Right hindlimb (tissue), 1 donor: Measurements from ENCODE around the gene YBX2.
A peak's percentile ranks its signal among the peaks of the same experiment; 100 is the strongest.

Experiments used
- DNase-seq: peaks from one replicate; pipeline ENCODE4 v3.0.0-alpha.2; 2018

The YBX2 gene

DNA sequence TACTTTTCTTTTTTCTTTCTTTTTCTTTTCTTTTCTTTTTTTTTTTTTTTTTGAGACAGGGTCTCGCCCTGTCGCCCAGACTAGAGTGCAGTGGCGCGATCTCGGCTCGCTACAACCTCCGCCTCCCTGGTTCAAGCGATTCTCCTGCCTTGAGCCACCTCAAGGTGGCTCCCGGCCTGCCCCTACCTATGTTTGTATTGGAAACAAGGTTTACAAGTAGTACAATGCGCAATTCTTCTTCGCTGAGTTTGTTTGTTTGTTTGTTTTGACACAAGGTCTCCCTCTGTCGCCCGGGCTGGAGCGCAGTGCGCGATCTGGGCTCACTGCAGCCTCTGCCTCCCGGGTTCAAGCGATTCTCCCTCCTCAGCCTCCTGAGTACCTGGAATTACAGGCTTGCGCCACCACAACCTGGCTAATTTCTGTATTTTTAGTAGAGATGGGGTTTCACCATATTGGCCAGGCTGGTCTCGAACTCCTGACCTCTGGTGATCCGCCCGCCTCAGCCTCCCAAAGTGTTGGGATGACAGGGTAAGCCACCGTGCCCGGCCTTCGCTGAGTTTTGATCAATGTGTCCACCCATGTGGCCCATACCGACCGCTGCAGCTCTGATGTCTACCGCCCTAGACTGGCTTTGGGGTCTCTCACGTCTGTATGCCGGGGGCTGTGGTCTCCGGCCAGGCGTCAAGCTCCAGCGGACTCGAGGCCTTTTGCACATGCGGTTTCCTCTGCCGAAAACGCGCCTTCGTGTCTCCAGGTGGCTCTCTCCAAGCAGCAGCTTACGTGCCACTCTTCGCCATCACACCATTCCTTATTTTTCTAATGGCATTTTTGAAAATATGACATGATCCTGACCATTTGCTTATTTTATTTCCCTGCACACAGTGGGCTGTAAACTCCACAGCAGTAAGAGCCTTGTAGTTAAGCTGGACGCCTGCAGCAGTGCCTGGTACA is 1.1 kb upstream of the YBX2 start:
- no peak for DNase-seq

DNA sequence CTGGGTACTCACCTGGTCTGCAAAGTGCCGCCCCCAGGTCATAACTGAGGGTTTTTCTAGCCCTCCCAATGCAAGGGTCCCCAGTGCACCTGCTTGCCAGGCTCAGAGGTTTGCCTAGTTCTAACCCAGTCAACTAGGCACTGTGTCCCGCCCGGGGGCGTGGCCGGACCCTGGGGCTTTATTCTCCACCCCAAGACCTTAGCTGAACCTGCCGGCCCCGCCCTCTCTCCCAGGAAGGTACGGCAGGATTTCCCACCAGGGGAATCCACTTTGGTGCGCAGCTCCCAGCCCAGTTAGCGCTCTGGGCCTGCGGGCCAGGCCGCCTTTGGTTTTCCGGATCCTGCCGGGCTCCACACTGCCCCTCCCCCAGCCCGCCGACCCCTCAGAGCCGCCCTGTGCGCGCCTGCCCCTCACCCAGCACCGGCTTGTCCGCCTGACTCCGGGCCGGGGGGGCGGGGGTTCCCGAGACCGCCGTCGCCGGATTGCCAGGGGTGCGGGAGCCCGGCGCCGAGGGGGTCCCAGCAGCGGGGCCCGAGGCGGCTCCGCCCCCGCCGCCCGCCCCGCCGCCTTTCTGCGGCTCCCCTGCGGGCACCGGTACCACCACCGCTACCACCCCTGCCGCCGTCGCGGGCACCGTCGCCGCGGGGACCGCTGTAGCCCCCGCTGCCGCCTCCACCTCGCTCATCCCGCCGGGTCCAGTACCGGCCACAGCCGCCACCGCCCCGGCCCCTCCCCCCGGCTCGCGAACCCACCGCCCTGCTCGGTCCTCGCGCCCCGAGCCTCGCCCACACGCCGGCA is 424 bp downstream of the YBX2 start:
- DNase-seq, result no peak

DNA sequence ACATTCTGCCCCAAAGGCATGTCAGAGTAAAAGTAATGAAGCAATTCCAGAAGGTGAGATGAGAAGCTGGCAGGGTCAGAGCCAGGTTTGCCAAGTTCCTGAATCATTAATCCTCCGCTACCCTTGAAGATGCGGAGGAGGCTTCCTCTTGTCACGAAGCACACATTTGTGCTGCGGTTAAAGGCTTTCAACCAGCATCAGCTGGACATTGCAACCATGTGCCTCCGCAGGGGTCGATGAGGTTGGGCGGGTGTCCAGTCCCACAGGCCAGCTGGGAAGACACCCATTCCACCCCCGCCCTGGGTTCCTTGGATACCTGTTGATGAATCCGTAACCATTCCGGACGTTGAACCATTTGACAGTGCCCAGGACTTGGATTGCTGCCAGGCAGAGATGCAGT is 1.3 kb downstream of the YBX2 start:
- DNase-seq, result no peak

DNA sequence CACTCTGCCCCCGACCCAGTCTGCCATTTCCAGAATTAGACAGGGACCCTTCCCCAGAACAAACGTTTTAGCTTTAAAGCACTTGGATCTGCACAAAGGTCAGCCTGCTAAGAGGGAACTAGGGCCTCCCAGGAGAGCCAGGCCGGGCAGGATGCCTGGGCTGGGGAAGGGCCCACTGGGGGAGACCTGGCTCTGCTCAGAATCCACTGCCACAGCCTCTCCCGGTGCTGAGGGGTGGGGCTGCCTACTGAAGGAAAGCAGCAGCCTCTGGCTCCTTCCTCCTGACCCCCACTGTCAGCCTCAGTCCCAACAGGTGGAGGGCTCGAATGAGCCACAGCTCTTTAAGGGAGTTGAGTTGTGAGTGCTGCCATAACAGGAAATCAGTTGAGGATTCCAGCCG is 1.7 kb downstream of the YBX2 start:
- no peak for DNase-seq

DNA sequence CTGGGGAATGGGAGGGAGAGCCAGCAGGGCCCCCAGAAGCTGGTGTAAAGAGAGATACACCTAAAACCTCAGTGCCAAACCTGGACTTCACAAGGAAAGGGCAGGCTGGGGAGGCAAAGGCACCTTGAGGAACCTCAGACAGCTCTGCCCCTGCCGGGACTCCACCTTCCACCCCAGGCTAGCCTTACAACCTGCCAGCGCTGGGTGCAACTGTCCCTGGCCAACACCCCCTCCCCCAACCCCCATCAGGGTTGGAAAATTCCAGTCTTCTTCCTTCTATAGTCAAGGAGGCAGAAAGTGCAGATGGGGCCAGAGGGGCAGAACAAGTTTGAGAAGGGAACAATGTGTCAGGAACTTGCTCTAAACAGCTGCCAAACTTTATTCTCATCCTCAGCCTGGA is 2.2 kb downstream of the YBX2 start:
- DNase-seq, result no peak

DNA sequence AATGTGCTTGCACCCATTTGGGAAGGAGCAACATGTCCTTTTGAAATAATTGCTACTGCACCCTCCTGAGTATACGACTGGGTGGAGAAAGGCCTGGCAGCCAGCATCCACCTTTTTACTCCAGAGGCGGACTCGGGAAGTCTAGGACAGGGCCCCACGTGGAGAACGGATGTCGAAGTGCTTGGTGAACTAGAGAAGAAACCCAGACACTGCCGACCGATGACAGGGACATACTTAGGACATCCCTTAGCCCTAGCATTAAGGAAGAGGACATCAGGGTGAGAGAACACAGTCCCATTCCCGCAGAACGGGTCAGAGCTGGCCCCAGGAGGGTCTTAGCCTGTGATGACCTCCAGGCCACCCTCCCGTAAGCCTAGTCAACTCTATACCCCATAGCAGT is 3.8 kb downstream of the YBX2 start:
- DNase-seq, result no peak

DNA sequence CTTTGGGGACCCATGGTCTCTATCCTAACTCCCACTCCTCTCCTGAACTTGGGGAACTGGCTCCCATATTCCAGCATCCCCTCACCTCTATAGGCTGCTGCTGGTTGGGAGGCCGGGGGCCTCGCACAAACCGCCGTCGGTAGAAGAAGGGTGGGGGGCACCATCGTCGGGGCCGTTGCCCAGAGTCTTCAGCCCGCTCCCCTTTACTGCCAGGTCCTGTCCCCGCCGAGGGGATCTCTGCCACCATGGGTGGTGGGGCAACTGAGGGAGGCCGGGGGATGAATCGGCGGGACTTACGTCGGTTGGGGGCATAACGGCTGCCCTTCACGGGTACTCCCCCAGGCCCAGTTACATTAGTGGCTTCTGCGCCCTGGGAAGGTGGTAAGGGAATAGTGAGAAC is 4.3 kb downstream of the YBX2 start:
- no peak for DNase-seq

DNA sequence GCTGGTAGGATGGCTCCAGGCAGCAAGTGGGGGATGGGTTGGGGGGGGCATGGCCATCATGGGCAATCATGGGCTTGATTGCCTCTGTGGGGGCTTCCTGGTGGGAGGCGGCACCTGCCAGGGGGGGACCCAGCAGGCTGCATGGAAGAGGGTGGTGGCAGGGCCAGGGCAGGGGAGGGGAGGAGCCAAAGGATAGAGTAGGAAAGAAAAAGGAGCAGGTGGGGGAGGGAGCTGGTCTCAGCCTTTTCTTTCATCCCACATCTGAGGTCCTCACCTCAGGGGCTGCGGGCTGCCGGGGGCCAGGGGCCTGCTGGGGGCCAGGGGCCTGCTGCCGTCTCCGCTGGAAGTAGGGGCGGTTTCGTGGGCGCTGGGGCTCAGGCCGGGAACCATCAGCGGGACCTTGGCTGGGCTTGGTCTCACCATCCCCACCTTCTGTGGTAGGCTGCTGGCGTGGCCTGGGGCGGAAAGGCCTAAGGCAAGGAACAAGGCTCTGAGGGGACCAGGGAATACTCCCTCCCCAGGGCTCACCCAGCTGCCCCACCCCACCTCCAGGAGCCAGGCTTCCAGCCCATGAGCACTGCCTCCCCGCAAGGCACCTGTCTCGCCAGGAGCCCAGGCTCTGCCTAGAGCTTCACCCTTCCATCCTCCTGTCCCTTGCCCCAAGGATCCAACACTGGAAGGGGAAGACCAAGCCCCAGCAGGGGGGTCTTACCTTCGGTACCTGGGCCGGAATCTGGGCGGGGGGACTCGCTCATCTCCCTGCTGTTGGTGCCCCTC is 5.0 kb downstream of the YBX2 start:
- DNase-seq, result no peak

DNA sequence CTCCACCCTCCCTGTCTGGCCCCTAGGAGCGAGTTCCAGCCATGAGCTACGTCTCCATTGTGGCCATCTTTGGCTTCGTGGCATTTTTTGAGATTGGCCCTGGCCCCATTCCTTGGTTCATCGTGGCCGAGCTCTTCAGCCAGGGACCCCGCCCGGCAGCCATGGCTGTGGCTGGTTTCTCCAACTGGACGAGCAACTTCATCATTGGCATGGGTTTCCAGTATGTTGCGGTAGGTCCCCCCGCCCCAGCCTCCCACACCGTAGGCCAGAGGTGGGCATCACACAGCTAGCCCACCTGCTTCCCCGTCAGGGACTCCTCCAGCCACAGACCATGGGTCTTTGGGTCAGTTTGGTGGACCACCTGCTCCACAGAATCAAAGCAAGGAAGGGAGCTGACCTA is 8.8 kb downstream of the YBX2 start:
- no peak for DNase-seq

DNA sequence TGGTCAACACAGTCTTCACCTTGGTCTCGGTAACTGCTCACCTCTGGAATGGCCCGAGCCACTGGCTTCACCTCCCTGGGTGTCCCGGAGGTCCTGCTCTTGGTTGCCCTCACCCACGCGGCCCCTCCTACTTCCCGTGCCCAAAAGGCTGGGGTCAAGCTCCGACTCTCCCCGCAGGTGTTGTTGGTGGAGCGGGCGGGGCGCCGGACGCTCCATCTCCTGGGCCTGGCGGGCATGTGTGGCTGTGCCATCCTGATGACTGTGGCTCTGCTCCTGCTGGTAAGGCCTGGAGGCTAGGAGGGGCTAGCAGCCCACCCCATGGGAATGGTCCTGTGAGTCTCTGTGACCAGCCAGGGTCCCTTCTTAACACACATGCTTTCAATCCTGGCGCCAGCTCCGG is 9.5 kb downstream of the YBX2 start:
- no peak for DNase-seq

DNA sequence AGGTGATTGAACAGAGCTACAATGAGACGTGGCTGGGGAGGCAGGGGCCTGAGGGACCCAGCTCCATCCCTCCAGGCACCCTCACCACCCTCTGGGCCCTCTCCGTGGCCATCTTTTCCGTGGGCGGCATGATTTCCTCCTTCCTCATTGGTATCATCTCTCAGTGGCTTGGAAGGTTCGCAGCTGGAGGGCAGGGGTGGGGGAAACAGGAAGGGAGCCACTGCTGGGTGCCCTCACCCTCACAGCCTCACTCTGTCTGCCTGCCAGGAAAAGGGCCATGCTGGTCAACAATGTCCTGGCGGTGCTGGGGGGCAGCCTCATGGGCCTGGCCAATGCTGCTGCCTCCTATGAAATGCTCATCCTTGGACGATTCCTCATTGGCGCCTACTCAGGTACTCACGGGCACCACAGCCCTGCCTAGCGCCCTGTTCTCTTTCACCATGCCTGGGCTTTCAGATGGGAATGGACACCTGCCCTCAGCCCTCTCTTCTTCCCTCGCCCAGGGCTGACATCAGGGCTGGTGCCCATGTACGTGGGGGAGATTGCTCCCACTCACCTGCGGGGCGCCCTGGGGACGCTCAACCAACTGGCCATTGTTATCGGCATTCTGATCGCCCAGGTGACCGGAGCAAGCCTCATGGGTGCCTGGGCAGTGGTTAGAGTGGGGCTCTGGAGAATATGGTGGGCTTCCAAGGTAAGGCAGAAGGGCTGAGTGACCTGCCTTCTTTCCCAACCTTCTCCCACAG is 10.8 kb downstream of the YBX2 start:
- no peak for DNase-seq

DNA sequence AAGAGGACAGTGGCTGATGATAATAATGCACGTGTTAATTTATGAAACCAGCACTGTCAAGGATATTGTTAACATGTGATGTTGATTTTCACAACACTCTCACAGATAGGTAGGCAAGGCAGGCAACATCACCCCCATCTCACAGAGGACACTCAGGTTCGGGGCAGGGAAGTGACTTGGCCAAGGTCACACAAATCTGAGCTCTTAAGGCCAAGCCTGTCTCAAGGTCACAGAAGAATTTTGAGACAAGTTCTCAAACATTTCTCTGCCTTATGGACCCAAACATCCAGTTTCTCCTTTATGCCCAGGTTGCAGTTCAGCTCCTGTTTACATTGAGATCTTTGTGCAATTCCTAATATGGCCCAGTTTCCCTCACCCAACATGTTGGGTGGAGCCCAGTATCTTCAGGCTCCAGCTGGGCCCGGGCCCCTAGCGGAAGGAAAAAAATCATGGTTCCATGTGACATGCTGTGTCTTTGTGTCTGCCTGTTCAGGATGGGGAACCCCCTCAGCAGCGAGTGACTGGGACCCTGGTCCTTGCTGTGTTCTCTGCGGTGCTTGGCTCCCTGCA is 11.6 kb downstream of the YBX2 start:
- DNase-seq, result no peak

DNA sequence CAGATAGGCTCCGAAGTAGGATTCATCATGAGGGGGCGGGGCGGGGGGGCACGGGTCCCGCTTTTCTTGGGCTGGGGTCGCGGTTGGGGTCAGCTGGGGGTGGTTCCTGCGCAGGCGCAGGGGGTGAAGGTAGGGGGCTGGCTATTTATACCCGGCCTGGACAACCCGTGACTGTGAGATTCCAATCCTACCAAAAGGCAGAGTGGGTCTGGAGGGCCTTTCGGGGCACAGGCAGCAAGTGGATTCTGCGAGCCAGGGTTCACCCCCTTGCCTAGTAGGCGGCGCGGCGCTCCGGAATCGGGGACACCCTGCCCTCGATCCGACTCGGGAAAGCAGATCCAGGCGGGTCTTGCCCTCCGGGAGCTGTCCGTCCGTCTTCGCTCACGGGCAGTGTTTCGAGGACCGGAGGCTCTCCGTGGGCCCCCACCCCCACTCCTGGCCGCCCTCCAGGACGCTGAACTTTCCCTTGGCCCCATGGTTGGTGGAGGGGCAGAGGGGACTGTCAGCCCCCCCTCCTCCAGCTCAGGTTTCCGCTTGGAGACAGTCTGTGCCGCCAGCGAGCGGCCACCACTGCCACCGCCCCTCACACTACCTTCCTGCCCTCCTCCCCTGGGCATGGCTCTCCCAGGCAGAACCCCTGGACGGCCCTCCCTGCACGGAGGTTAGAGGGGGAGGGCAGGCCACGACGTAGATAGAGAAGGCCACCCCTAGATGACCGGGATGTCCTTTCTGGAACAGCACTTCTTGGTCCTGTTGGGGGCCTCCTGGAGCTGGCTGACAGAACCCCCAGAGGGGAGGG is 12.3 kb downstream of the YBX2 start:
- peak; percentile 61 for DNase-seq

DNA sequence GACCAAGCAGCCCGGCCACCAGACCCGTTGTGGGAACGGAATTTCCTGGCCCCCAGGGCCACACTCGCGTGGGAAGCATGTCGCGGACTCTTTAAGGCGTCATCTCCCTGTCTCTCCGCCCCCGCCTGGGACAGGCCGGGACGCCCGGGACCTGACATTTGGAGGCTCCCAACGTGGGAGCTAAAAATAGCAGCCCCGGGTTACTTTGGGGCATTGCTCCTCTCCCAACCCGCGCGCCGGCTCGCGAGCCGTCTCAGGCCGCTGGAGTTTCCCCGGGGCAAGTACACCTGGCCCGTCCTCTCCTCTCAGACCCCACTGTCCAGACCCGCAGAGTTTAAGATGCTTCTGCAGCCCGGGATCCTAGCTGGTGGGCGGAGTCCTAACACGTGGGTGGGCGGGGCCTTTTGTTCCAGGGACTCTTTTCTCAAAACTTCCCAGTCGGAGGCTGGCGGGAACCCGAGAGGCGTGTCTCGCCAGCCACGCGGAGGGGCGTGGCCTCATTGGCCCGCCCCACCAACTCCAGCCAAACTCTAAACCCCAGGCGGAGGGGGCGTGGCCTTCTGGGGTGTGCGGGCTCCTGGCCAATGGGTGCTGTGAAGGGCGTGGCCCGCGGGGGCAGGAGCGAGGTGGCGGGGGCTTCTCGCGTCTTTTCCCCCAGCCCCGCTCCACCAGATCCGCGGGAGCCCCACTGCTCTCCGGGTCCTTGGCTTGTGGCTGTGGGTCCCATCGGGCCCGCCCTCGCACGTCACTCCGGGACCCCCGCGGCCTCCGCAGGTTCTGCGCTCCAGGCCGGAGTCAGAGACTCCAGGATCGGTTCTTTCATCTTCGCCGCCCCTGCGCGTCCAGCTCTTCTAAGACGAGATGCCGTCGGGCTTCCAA is 13.1 kb downstream of the YBX2 start, which contains the start of gene SLC2A4:
Gene SLC2A4, plus strand, starts transcription at position 645 of the 879 bp plus-strand sequence. Its CDS starts 217 bp downstream, at position 862.
- DNase-seq, result peak; percentile 93

DNA sequence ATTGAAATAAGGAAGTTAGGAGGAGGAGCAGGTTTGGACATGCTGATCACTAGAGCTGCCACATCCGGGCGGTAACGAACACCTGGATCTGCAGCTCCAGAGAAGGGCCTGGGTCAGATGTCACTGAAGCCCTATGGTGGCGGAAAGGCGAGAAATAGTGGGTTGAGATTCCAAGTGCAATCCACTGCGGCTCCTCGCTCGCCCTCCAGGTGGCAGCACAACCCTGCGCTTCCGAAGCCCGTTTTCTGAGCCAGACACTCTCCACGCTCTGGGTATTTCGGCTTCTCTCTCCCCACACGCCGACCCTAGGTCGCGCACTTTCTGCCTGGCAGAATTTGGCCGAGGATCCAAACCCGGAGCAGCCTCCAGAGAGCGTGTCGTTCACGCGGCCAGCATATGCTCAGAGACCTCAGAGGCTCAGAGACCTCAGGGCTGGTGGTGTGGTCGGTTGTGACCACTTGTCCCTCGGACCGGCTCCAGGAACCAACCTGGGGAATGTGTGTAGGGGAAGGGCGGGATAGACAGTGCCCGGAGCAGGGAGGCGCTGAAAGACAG is 13.8 kb downstream of the YBX2 start:
- DNase-seq, result peak; percentile 85

DNA sequence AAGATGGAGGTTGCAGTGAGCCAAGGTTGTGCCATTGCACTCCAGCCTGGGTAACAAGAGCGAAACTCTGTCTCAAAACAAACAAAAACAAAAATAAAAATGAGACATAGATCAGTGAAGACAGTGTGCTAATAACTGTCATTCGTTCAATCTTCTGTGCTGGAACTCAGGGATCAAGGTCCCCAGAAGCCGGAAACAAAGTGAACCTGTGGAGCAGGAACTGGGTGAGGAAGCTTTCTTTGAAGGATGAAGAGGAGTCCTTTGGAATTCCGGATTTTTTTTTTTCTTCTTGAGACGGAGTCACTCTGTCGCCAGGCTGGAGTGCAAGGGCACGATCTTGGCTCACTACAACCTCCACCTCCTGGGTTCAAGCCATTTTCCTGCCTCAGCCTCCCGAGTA is 15.0 kb downstream of the YBX2 start:
- no peak for DNase-seq

DNA sequence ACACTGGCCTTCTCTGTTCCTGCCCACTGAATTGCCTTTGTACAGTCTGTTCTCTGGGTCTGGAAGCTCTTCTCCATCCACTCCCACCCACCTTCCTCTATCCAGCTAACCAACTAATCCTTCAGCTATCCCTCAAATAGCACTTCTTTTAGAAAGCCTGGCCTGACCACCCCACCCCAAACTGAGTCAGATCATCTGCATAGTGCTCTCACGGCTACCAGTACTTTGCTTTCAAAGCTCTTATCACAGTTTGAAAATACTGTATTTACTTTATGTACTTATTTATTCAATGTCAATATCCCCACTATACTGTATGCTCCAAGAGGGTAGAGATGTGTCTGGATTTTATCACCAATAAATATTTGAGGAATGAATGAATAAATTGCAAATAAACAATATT is 27.7 kb downstream of the YBX2 start:
- DNase-seq, result no peak

DNA sequence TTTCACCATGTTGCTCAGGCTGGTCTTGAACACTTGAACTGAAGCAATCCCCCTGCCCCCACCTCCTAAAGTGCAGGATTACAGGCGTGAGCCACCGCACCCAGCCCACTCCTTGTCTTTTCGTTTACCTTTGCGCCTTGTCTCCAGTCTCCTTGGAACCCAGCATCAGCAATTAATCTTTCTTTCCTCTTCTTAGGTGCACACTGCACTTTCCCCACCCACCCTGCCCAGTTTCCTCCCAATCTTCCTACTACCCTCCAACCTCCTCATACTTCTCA is 30.7 kb downstream of the YBX2 start:
- no peak for DNase-seq

DNA sequence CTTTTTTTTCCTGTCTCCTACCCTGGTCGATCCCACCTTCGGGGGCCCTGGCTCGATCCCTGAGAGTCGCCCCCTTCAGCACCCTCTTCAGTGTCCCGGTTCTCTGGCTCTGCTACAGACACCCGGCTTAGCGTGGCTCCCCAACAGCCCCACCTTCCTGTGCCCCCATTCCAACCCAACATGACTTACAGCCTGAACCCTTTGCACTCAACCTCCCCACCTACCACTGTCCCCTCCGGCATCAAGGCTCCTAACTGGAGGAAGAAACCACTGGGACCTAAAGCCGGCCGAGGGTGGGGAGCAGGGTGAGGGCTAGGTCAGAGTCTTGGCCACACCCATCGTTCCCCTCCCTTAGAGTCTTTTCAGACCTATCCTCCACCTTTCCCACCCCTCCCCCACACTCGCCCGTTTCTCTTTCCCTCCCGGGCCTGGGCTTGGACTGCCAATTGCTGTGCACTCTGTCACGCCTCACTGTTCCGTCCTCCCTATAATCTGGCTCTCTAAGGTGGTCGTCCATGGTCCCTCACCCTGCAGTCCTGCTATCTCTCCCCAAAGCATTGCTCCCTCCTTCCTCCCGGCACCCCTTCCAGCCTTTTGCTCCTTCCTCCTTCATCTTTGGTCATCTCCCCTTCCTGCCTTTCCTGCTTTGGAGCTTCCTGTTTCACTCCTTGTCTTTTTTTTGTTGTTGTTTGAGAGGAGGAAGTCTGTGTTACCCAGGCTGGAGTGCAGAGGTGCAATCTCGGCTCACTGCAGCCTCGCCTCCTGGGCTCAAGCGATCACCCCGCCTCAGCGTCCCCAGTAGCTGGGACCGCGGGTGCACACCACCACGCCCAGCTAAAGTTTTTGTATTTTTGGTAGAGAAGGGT is 31.3 kb downstream of the YBX2 start:
- no peak for DNase-seq
